Panc1 (cell line): Measurements from ENCODE around the gene MASP2. TPM values are rescaled to one million over a fixed set of nuclear protein-coding genes. Genes with fewer than 3 reads are reported as not detected.

Experiments used
- ATAC-seq: fragments of 200-7000 bp; cut with Tn5 transposase; 2 replicates; pipeline ENCODE4 v1.9.1; 2020; ENCODE audit warnings: mild to moderate bottlenecking, moderate library complexity
- BruUV-seq: library from RNA; stranded (reverse); fragments of 400-500 nt; replicated peaks from 2 replicates; lab custom pipeline; 2021; lab: Mats Ljungman, UMichigan
- CTCF ChIA-PET: fragments of 300-600 bp; sonication (Branson Sonifier 250); formaldehyde crosslinking; loops from one replicate; lab custom pipeline; 2022; ENCODE audit warnings: antibody characterized with exemption; lab: Charles Lee
- POLR2A ChIA-PET: fragments of 300-600 bp; sonication (Branson Sonifier 250); formaldehyde crosslinking; loops from one replicate; lab custom pipeline; 2022; ENCODE audit warnings: antibody characterized with exemption; lab: Charles Lee
- DNase-seq: peaks from one replicate; pipeline ENCODE4 v3.0.0-alpha.2; 2010; ENCODE audit warnings: low read depth, low spot score
- H3K27ac ChIP-seq: 2 replicates; pipeline ENCODE4 v1.5.1; 2011; ENCODE audit warnings: mild to moderate bottlenecking, low read length, inconsistent platforms
- H3K27me3 ChIP-seq: fragments of 200-500 bp; sonication (Bioruptor generic); 2 replicates; pipeline ENCODE4 v1.6.0; 2014; ENCODE audit warnings: low read length, inconsistent platforms; ENCODE audit not compliant: control insufficient read depth, insufficient read depth
- H3K36me3 ChIP-seq: fragments of 200-500 bp; sonication (Bioruptor generic); 2 replicates; pipeline ENCODE4 v1.5.1; 2014; ENCODE audit warnings: inconsistent platforms, mild to moderate bottlenecking, low read length, moderate library complexity; ENCODE audit not compliant: control insufficient read depth, insufficient read depth
- H3K4me1 ChIP-seq: 2 replicates; pipeline ENCODE4 v1.5.1; 2011; ENCODE audit warnings: inconsistent platforms, mild to moderate bottlenecking, low read length, moderate library complexity; ENCODE audit not compliant: control insufficient read depth, insufficient read depth
- H3K4me3 ChIP-seq, 2 experiments: 2 replicates each; pipeline ENCODE4 v1.5.1; 2011 to 2012; ENCODE audit warnings: low read depth in 2 of 2, low read length in 2 of 2, mild to moderate bottlenecking in 2 of 2, inconsistent platforms in 1 of 2, moderate library complexity in 1 of 2
- H3K9me3 ChIP-seq: fragments of 200-500 bp; sonication (Bioruptor generic); 2 replicates; pipeline ENCODE4 v1.5.1; 2014; ENCODE audit warnings: low read depth, mild to moderate bottlenecking, inconsistent platforms, low read length, moderate library complexity; ENCODE audit not compliant: control insufficient read depth, insufficient read depth
- POLR2AphosphoS5 ChIP-seq: IDR thresholded peaks from 2 replicates; pipeline ENCODE4 v1.6.1; 2012; ENCODE audit warnings: mild to moderate bottlenecking, low read depth, low read length, moderate library complexity
- SIN3A ChIP-seq: IDR thresholded peaks from 2 replicates; pipeline ENCODE4 v1.6.1; 2012; ENCODE audit warnings: low read depth, mild to moderate bottlenecking, low read length, moderate library complexity, borderline replicate concordance; ENCODE audit not compliant: insufficient read depth
- TCF7L2 ChIP-seq: IDR thresholded peaks from 2 replicates; pipeline ENCODE4 v1.6.1; 2011; ENCODE audit warnings: mild to moderate bottlenecking, low read depth, low read length, inconsistent platforms
- in situ Hi-C: cut with HindIII; loops from 2 replicates; pipeline ENCODE4 v1.10.0; 2016; ENCODE audit warnings: low sequenced_read_pairs, low pct_unique_long_range_greater_than_20kb
- intact Hi-C: fragments of 100-400 bp; cut with micrococcal nuclease; formaldehyde crosslinking; loops from one replicate; pipeline ENCODE4 v1.10.0; 2022; ENCODE audit not compliant: unreplicated experiment
- total RNA-seq: library from RNA; stranded (reverse); gene quantifications from one replicate; pipeline ENCODE4 v1.2.1, GENCODE V29; 2021; ENCODE audit not compliant: unreplicated experiment
- TF ChIP-seq, protein P1 (sequence below): fragments of 450-650 bp; IDR thresholded peaks from 2 replicates; pipeline ENCODE4 v1.5.1; 2017; ENCODE audit warnings: mild to moderate bottlenecking
- TF ChIP-seq, protein P2 (sequence below), 2 experiments: IDR thresholded peaks; 2 replicates each; pipeline ENCODE4 v1.6.1; 2011 to 2012; ENCODE audit warnings: low read depth in 2 of 2, control low read depth in 1 of 2, low read length in 1 of 2, mild to moderate bottlenecking in 1 of 2, moderate library complexity in 1 of 2; ENCODE audit not compliant: insufficient read depth in 1 of 2

MASP2 gene
- total RNA-seq, 1 experiment from 2014 or later, result 0.41 TPM

DNA sequence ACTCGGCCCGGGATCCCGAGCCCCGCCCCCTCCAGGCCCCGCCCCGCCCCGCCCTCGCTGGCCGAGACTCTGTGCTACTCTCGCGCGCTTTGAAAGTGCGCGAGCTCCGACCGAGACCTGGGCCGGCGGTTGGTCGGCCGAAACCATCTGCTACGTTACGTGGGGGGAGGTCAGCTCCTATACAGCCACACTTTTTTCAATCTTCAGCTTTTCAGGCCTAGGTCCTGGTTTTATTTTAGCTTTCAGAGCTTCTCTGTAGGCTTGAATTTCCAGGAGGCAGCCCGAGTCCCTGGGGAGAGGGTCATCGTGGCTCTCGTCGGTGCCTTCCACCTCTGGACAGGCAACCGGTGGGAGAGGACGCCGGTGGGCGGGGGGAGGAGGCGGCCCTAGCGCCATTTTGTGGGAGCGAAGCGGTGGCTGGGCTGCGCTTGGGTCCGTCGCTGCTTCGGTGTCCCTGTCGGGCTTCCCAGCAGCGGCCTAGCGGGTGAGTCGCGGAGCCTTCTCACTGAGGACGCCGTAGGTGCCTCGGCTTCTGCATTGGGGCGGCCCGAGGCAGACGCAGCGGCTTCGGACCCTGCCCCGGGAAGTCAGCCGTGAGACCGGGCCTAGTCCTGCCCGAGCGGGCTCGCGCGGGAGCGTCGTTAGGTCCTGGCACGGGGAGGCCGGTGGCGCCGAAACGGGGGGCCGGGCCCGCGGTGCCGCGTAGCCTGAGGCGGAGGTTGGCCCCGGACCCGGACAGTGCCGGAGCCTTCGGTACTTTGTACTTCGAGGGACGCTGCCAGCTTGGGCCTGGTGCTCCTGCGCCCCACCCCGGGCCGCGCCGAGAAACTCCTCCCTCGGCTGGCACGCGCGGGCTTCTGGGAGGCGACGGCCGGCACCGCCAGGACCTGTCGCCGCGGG lies 34.5 kb downstream of the MASP2 start, which contains the start of gene TARDBP:
TSS of gene TARDBP (plus strand) at position 395 of the 900 bp plus-strand sequence. CDS start 1,074 bp downstream, outside the sequence.
- peaks cover 9% of the 10 kb centered on the region for H3K4me1 ChIP-seq
- TF ChIP-seq, protein P1, sequence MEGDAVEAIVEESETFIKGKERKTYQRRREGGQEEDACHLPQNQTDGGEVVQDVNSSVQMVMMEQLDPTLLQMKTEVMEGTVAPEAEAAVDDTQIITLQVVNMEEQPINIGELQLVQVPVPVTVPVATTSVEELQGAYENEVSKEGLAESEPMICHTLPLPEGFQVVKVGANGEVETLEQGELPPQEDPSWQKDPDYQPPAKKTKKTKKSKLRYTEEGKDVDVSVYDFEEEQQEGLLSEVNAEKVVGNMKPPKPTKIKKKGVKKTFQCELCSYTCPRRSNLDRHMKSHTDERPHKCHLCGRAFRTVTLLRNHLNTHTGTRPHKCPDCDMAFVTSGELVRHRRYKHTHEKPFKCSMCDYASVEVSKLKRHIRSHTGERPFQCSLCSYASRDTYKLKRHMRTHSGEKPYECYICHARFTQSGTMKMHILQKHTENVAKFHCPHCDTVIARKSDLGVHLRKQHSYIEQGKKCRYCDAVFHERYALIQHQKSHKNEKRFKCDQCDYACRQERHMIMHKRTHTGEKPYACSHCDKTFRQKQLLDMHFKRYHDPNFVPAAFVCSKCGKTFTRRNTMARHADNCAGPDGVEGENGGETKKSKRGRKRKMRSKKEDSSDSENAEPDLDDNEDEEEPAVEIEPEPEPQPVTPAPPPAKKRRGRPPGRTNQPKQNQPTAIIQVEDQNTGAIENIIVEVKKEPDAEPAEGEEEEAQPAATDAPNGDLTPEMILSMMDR, result no peak
- TF ChIP-seq, protein P2, sequence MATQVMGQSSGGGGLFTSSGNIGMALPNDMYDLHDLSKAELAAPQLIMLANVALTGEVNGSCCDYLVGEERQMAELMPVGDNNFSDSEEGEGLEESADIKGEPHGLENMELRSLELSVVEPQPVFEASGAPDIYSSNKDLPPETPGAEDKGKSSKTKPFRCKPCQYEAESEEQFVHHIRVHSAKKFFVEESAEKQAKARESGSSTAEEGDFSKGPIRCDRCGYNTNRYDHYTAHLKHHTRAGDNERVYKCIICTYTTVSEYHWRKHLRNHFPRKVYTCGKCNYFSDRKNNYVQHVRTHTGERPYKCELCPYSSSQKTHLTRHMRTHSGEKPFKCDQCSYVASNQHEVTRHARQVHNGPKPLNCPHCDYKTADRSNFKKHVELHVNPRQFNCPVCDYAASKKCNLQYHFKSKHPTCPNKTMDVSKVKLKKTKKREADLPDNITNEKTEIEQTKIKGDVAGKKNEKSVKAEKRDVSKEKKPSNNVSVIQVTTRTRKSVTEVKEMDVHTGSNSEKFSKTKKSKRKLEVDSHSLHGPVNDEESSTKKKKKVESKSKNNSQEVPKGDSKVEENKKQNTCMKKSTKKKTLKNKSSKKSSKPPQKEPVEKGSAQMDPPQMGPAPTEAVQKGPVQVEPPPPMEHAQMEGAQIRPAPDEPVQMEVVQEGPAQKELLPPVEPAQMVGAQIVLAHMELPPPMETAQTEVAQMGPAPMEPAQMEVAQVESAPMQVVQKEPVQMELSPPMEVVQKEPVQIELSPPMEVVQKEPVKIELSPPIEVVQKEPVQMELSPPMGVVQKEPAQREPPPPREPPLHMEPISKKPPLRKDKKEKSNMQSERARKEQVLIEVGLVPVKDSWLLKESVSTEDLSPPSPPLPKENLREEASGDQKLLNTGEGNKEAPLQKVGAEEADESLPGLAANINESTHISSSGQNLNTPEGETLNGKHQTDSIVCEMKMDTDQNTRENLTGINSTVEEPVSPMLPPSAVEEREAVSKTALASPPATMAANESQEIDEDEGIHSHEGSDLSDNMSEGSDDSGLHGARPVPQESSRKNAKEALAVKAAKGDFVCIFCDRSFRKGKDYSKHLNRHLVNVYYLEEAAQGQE (IDR thresholded peaks at IDR 0.05; ENCODE audit: insufficient read depth in 1 of 2, low read depth in 2 of 2, low read length in 1 of 2), result no peak; a peak in 1 of 4 replicates
- peak; percentile 39; the same call in 1 of the 2 replicates for TF ChIP-seq SIN3A
- TF ChIP-seq POLR2AphosphoS5, result peak; percentile 71
- TF ChIP-seq TCF7L2, result peak; percentile 62; the same call in 1 of the 2 replicates
- no TSS peak for BruUV-seq
- in situ Hi-C loops, result no loop called here
- POLR2A ChIA-PET, result interaction anchor here (1.2 kb wide), 1 partner anchor 26 kb away, joined by 3 read pairs; no protein-coding TSS in a partner anchor
- H3K4me3 ChIP-seq, result peak within 1 kb of the TSS; percentile 83 to 96
- H3K27me3 ChIP-seq, result no peaks in the 10 kb centered on the region
- DNase-seq (peak; percentile 80), ATAC-seq (peak; percentile 92)
- intact Hi-C loops, result no loop called here
- peak within 1 kb of the TSS; percentile 97 for H3K27ac ChIP-seq
- CTCF ChIA-PET, result interaction anchor here (0.6 to 0.7 kb wide), 2 partner anchors 20 to 504 kb away, joined by 3 read pairs; no protein-coding TSS in a partner anchor
- peaks cover 24% of the 10 kb centered on the region for H3K36me3 ChIP-seq
- no peaks in the 10 kb centered on the region for H3K9me3 ChIP-seq

DNA sequence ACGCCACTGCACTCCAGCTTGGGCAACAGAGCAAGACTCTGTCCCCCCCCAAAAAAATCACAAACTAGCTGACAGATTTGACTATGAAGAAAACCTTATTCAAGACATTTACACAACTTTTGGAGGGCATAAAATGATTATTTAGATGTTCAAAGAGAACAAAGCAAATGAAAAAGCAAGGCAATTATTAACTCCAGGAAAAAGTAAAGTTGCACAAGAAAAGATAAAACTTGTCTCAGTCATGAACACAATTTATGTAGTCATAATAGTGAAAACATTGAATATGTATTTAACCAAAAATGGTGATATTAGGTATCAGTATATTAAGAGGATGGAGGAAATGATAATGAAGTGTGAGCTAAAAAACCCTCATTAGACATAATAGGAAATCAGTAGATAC lies 46.5 kb downstream of the MASP2 start:
- TF ChIP-seq SIN3A (no peak), TCF7L2 (no peak), POLR2AphosphoS5 (no peak)
- TF ChIP-seq, protein P1, result no peak
- TF ChIP-seq, protein P2 (IDR thresholded peaks at IDR 0.05; ENCODE audit: insufficient read depth in 1 of 2, low read depth in 2 of 2, low read length in 1 of 2), result no peak
- H3K27me3 ChIP-seq, result no peaks in the 10 kb centered on the region
- BruUV-seq, result no TSS peak
- H3K27ac ChIP-seq, result no peak overlapping the region
- H3K9me3 ChIP-seq, result no peaks in the 10 kb centered on the region
- H3K4me3 ChIP-seq, result no peak overlapping the region
- in situ Hi-C loops (no loop called here), intact Hi-C loops (no loop called here)
- POLR2A ChIA-PET, result no interaction called here
- H3K36me3 ChIP-seq, result no peaks in the 10 kb centered on the region
- CTCF ChIA-PET, result no interaction called here
- no peak for ATAC-seq
- DNase-seq, result no peak
- H3K4me1 ChIP-seq, result no peaks in the 10 kb centered on the region
